Measurements from ENCODE around the gene VEGFB.

- no peak for TF ChIP-seq USF2 (IDR thresholded peaks at IDR 0.05)
- no peak for TF ChIP-seq CTCF (IDR thresholded peaks at IDR 0.05)
- no peak for TF ChIP-seq HOXA7 (CRISPR knock-in tag; IDR thresholded peaks at IDR 0.05)
- no peak for TF ChIP-seq RCOR1 (IDR thresholded peaks at IDR 0.05; ENCODE audit: low read depth, low read length)
- TF ChIP-seq POLR2A (IDR thresholded peaks at IDR 0.05; ENCODE audit: low read length), result no peak
- no peak for TF ChIP-seq MYC (IDR thresholded peaks at IDR 0.05; ENCODE audit: borderline replicate concordance, low read length)
- no peak for TF ChIP-seq MAZ (IDR thresholded peaks at IDR 0.05; ENCODE audit: borderline replicate concordance, low read depth, low read length)
- TF ChIP-seq SREBF2 (IDR thresholded peaks at IDR 0.05), result no peak
Observed at GRCh38 chr11:64229090-64229743, 5.2 kb upstream of the VEGFB start.

All from A549 (cell line).